Neural cell (in vitro differentiated cells): Measurements from ENCODE around the gene AGO4. TPM values are rescaled to one million over a fixed set of nuclear protein-coding genes. Genes with fewer than 3 reads are reported as not detected.

ENCODE experiments used
- H2AFZ ChIP-seq: fragments of 200-600, 300-800 bp; sonication (generic), shearing (Covaris generic); 2 replicates; pipeline ENCODE4 v1.6.0; 2014; ENCODE audit warnings: low read depth, mild to moderate bottlenecking, antibody characterized with exemption, low read length, moderate library complexity
- H3F3A ChIP-seq: fragments of 200-600 bp; shearing (Covaris generic); 2 replicates; pipeline ENCODE4 v1.6.1; 2016; ENCODE audit warnings: mild to moderate bottlenecking, moderate library complexity, mixed read lengths, antibody characterized with exemption, low read length; ENCODE audit not compliant: insufficient read depth, poor library complexity, severe bottlenecking
- H3K27ac ChIP-seq: fragments of 200-600, 300-800 bp; sonication (generic), shearing (Covaris generic); 2 replicates; pipeline ENCODE4 v1.5.1; 2014; ENCODE audit warnings: mild to moderate bottlenecking, low read length, moderate library complexity
- H3K27me3 ChIP-seq: fragments of 300-800, 200-600 bp; sonication (generic), shearing (Covaris generic); 2 replicates; pipeline ENCODE4 v1.6.0; 2014; ENCODE audit warnings: mild to moderate bottlenecking, low read depth, low read length, moderate library complexity; ENCODE audit not compliant: insufficient read depth
- H3K36me3 ChIP-seq: fragments of 300-800, 200-600 bp; sonication (generic), shearing (Covaris generic); 2 replicates; pipeline ENCODE4 v1.5.1; 2014; ENCODE audit warnings: mild to moderate bottlenecking, antibody characterized with exemption, low read length, moderate library complexity; ENCODE audit not compliant: insufficient read depth
- H3K4me2 ChIP-seq: fragments of 300-800, 200-600 bp; sonication (generic), shearing (Covaris generic); 2 replicates; pipeline ENCODE4 v1.6.0; 2014; ENCODE audit warnings: mild to moderate bottlenecking, low read length
- H3K4me3 ChIP-seq: fragments of 300-800, 200-600 bp; sonication (generic), shearing (Covaris generic); 2 replicates; pipeline ENCODE4 v1.5.1; 2014; ENCODE audit warnings: mild to moderate bottlenecking, low read length, moderate library complexity
- H3K79me2 ChIP-seq: fragments of 200-600 bp; shearing (Covaris generic); replicated peaks from 2 replicates; pipeline ENCODE4 v1.6.0; 2014; ENCODE audit warnings: mild to moderate bottlenecking, low read length, moderate library complexity; ENCODE audit not compliant: insufficient read depth
- H3K9ac ChIP-seq: fragments of 300-800, 200-600 bp; sonication (generic), shearing (Covaris generic); 2 replicates; pipeline ENCODE4 v1.6.1; 2016; ENCODE audit warnings: mild to moderate bottlenecking, low read length, mixed read lengths
- H3K9me2 ChIP-seq: fragments of 200-600 bp; shearing (Covaris generic); 2 replicates; pipeline ENCODE4 v1.6.1; 2016; ENCODE audit warnings: mild to moderate bottlenecking, low read length, mixed read lengths; ENCODE audit not compliant: insufficient read depth
- H3K9me3 ChIP-seq: fragments of 200-600, 300-800 bp; sonication (generic), shearing (Covaris generic); 2 replicates; pipeline ENCODE4 v1.6.1; 2016; ENCODE audit warnings: mild to moderate bottlenecking, mixed run types, low read length, moderate library complexity, mixed read lengths
- H4K20me1 ChIP-seq: fragments of 200-600 bp; shearing (Covaris generic); 2 replicates; pipeline ENCODE4 v1.6.1; 2016; ENCODE audit warnings: mild to moderate bottlenecking, mixed run types; ENCODE audit not compliant: insufficient read depth
- EP300 ChIP-seq: fragments of 450-650 bp; conservative IDR thresholded peaks from 2 replicates; pipeline ENCODE4 v1.6.1; 2014; ENCODE audit warnings: antibody characterized with exemption, mild to moderate bottlenecking, moderate library complexity; ENCODE audit not compliant: poor library complexity, severe bottlenecking
- EZH2 ChIP-seq: fragments of 200-600, 300-800 bp; shearing (Covaris generic), sonication (generic); IDR thresholded peaks from 2 replicates; pipeline ENCODE4 v1.6.1; 2014; ENCODE audit warnings: antibody characterized with exemption, low read length, borderline replicate concordance, mild to moderate bottlenecking; ENCODE audit not compliant: insufficient read depth, poor library complexity, severe bottlenecking
- MXI1 ChIP-seq: fragments of 450-650 bp; conservative IDR thresholded peaks from 2 replicates; pipeline ENCODE4 v1.6.1; 2014; ENCODE audit warnings: antibody characterized with exemption, mild to moderate bottlenecking; ENCODE audit not compliant: poor library complexity, severe bottlenecking
- POLR2AphosphoS5 ChIP-seq: IDR thresholded peaks from 2 replicates; pipeline ENCODE4 v1.6.1; 2012
- RAD21 ChIP-seq: fragments of 450-650 bp; conservative IDR thresholded peaks from 2 replicates; pipeline ENCODE4 v1.6.1; 2014; ENCODE audit warnings: antibody characterized with exemption, mild to moderate bottlenecking, moderate library complexity
- SMC3 ChIP-seq: fragments of 450-650 bp; conservative IDR thresholded peaks from 2 replicates; pipeline ENCODE4 v1.6.1; 2014; ENCODE audit warnings: antibody characterized with exemption, mild to moderate bottlenecking, moderate library complexity; ENCODE audit not compliant: poor library complexity
- TAF1 ChIP-seq: IDR thresholded peaks from 2 replicates; pipeline ENCODE4 v1.6.1; 2012; ENCODE audit warnings: low read depth
- polyA plus RNA-seq: library from polyadenylated mRNA; depleted of rRNA; stranded (reverse); fragments of >200 nt; gene quantifications from 2 replicates; pipeline ENCODE4 v1.2.3, GENCODE V29; 2014
- TF ChIP-seq, protein P1 (sequence below): fragments of 450-650 bp; IDR thresholded peaks from 2 replicates; pipeline ENCODE4 v1.5.1; 2014; ENCODE audit warnings: antibody characterized with exemption, mild to moderate bottlenecking, moderate library complexity; ENCODE audit not compliant: poor library complexity, severe bottlenecking
- TF ChIP-seq, protein P2 (sequence below): IDR thresholded peaks from 2 replicates; pipeline ENCODE4 v1.6.1; 2012; ENCODE audit warnings: borderline replicate concordance

AGO4 gene
- polyA plus RNA-seq, 1 donor from 2014 or later = 51.9 TPM

DNA sequence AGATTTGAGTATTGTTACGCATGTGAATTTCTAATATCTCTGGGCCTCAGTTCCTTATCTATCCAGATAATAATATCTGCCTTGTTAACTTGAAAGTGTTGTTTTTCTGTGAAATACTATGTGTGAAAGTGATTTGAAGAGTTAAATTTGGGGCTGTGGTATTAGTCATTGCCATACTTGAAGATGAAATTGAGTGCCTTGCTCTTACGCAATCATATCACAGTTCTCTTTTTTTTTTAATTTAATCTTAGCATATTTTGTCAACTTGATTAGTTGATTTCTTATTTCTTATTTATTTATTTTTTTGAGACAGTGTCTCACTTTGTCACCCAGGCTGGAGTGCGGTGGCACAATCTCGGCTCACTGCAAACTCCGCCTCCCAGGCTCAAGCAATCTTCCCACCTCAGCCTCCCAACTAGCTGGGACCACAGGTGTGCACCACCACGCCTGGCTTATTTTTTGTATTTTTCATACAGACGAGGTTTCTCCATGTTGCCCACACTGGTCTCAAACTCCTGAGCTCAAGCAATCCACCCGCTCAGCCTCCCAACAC is 31.0 kb downstream of the AGO4 start:
- Histone ChIP-seq H3K27ac (no peak overlapping the region), H4K20me1 (no peaks in the 10 kb centered on the region), H3F3A (no peaks in the 10 kb centered on the region), H3K4me2 (no peak overlapping the region), H3K9ac (no peak overlapping the region), H3K79me2 (no peaks in the 10 kb centered on the region), H3K27me3 (no peaks in the 10 kb centered on the region), H2AFZ (no peak overlapping the region), H3K9me2 (no peaks in the 10 kb centered on the region), H3K4me3 (no peak overlapping the region), H3K36me3 (no peaks in the 10 kb centered on the region), H3K9me3 (no peaks in the 10 kb centered on the region)
- TF ChIP-seq POLR2AphosphoS5 (no peak), RAD21 (no peak), EZH2 (no peak), TAF1 (no peak), EP300 (no peak), SMC3 (no peak), MXI1 (no peak)
- TF ChIP-seq, protein P1, sequence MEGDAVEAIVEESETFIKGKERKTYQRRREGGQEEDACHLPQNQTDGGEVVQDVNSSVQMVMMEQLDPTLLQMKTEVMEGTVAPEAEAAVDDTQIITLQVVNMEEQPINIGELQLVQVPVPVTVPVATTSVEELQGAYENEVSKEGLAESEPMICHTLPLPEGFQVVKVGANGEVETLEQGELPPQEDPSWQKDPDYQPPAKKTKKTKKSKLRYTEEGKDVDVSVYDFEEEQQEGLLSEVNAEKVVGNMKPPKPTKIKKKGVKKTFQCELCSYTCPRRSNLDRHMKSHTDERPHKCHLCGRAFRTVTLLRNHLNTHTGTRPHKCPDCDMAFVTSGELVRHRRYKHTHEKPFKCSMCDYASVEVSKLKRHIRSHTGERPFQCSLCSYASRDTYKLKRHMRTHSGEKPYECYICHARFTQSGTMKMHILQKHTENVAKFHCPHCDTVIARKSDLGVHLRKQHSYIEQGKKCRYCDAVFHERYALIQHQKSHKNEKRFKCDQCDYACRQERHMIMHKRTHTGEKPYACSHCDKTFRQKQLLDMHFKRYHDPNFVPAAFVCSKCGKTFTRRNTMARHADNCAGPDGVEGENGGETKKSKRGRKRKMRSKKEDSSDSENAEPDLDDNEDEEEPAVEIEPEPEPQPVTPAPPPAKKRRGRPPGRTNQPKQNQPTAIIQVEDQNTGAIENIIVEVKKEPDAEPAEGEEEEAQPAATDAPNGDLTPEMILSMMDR = no peak
- TF ChIP-seq, protein P2, sequence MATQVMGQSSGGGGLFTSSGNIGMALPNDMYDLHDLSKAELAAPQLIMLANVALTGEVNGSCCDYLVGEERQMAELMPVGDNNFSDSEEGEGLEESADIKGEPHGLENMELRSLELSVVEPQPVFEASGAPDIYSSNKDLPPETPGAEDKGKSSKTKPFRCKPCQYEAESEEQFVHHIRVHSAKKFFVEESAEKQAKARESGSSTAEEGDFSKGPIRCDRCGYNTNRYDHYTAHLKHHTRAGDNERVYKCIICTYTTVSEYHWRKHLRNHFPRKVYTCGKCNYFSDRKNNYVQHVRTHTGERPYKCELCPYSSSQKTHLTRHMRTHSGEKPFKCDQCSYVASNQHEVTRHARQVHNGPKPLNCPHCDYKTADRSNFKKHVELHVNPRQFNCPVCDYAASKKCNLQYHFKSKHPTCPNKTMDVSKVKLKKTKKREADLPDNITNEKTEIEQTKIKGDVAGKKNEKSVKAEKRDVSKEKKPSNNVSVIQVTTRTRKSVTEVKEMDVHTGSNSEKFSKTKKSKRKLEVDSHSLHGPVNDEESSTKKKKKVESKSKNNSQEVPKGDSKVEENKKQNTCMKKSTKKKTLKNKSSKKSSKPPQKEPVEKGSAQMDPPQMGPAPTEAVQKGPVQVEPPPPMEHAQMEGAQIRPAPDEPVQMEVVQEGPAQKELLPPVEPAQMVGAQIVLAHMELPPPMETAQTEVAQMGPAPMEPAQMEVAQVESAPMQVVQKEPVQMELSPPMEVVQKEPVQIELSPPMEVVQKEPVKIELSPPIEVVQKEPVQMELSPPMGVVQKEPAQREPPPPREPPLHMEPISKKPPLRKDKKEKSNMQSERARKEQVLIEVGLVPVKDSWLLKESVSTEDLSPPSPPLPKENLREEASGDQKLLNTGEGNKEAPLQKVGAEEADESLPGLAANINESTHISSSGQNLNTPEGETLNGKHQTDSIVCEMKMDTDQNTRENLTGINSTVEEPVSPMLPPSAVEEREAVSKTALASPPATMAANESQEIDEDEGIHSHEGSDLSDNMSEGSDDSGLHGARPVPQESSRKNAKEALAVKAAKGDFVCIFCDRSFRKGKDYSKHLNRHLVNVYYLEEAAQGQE = no peak

DNA sequence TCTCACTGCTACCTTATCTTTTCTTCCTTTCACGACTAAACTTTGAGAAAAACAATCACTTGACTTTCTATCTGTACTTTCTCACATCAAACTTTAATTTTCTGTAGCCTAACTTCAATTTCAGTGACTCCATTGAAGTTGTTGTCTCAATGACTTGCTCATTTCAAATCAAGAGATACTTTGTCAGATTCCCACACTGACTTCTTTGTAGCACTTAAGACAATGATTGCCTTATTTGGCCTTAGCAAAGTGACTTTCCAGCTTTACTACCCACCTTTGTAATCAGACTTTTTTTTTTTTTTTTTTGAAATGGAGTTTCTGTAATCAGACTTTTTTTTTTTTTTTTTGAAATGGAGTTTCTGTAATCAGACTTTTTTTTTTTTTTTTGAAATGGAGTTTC is 37.0 kb downstream of the AGO4 start:
- H3K9me2 ChIP-seq = no peaks in the 10 kb centered on the region
- TF ChIP-seq, protein P1 = no peak
- no peak for TF ChIP-seq POLR2AphosphoS5
- no peak for TF ChIP-seq SMC3
- TF ChIP-seq EP300 = no peak
- no peak for TF ChIP-seq EZH2
- no peak for TF ChIP-seq RAD21
- no peak for TF ChIP-seq MXI1
- no peak for TF ChIP-seq TAF1
- TF ChIP-seq, protein P2 = no peak
- H3K4me3 ChIP-seq = no peak overlapping the region
- H3F3A ChIP-seq = no peaks in the 10 kb centered on the region
- H2AFZ ChIP-seq = no peak overlapping the region
- H4K20me1 ChIP-seq = no peaks in the 10 kb centered on the region
- H3K9ac ChIP-seq = no peak overlapping the region
- no peaks in the 10 kb centered on the region for H3K9me3 ChIP-seq
- no peaks in the 10 kb centered on the region for H3K27me3 ChIP-seq
- H3K79me2 ChIP-seq = no peaks in the 10 kb centered on the region
- no peak overlapping the region for H3K27ac ChIP-seq
- H3K36me3 ChIP-seq = no peaks in the 10 kb centered on the region
- H3K4me2 ChIP-seq = no peak overlapping the region
